Endothelial cell of umbilical vein (primary cell): ENCODE measurements around the gene NEDD4L. TPM values are rescaled to one million over a fixed set of nuclear protein-coding genes. Genes with fewer than 3 reads are reported as not detected.

ENCODE experiments used
- Bru-seq: library from RNA; stranded (reverse); fragments of 400-500 nt; gene quantifications from one replicate; lab custom pipeline; 2021; lab: Mats Ljungman, UMichigan
- BruChase-seq, 2 experiments: library from RNA; stranded (reverse); fragments of 400-500 nt; gene quantifications; one replicate each; lab custom pipeline; 2021; lab: Mats Ljungman, UMichigan
- BruUV-seq: library from RNA; stranded (reverse); fragments of 400-500 nt; replicated peaks from 2 replicates; lab custom pipeline; 2021; lab: Mats Ljungman, UMichigan
- CTCF ChIA-PET: fragments of 300-600, 350-600 bp; sonication (Branson Sonifier 250); formaldehyde crosslinking; loops from one replicate; lab custom pipeline; 2021; ENCODE audit warnings: antibody characterized with exemption, inconsistent platforms; lab: Charles Lee
- POLR2A ChIA-PET: fragments of 300-600, 350-600 bp; sonication (Branson Sonifier 250); formaldehyde crosslinking; loops from one replicate; lab custom pipeline; 2021; ENCODE audit warnings: antibody characterized with exemption, inconsistent platforms; lab: Charles Lee
- DNase-seq: peaks from one replicate; pipeline ENCODE4 v3.0.0-alpha.2; 2011; ENCODE audit warnings: low read depth, low spot score
- FAIRE-seq: peaks from 2 replicates; lab custom pipeline; 2011; peaks lifted over from hg19 to GRCh38; lab: Jason Lieb, UNC
- H2AFZ ChIP-seq: 2 replicates; pipeline ENCODE4 v1.6.0; 2012; ENCODE audit warnings: low read depth, low read length, control low read depth, inconsistent platforms
- H3K27ac ChIP-seq: 2 replicates; pipeline ENCODE4 v1.5.1; 2011; ENCODE audit warnings: low read depth, mild to moderate bottlenecking, control low read depth, low read length, moderate library complexity; ENCODE audit not compliant: insufficient read depth
- H3K27me3 ChIP-seq, 2 experiments: 2 replicates each; pipeline versions ENCODE4 v1.6.0 to v1.6.1; 2011; ENCODE audit warnings: low read length in 2 of 2, mixed read lengths in 1 of 2; ENCODE audit not compliant: control insufficient read depth in 2 of 2, insufficient read depth in 2 of 2
- H3K36me3 ChIP-seq, 2 experiments: 2 replicates in 1 of 2; 3 replicates in 1 of 2; pipeline ENCODE4 v1.5.1; 2011; ENCODE audit warnings: low read length in 2 of 2, mild to moderate bottlenecking in 1 of 2, moderate library complexity in 1 of 2; ENCODE audit not compliant: control insufficient read depth in 2 of 2, insufficient read depth in 2 of 2; ENCODE audit errors: extremely low read depth in 1 of 2
- H3K4me1 ChIP-seq: 3 replicates; pipeline ENCODE4 v1.5.1; 2011; ENCODE audit warnings: mild to moderate bottlenecking, low read length; ENCODE audit not compliant: control insufficient read depth, insufficient read depth; ENCODE audit errors: extremely low read depth
- H3K4me2 ChIP-seq: 2 replicates; pipeline ENCODE4 v1.6.1; 2011; ENCODE audit warnings: low read length, control low read depth, mixed read lengths; ENCODE audit not compliant: insufficient read depth
- H3K4me3 ChIP-seq, 3 experiments: fragments of 200-600 bp in 1 of 3; sonication (generic), shearing (Covaris generic) in 1 of 3; replicated peaks in 1 of 3; 2 replicates each; pipeline ENCODE4 v1.5.1; 2011 to 2016; ENCODE audit warnings: control low read depth in 3 of 3, low read length in 3 of 3, mild to moderate bottlenecking in 2 of 3, inconsistent platforms in 1 of 3, low read depth in 1 of 3, moderate library complexity in 1 of 3; ENCODE audit not compliant: insufficient read depth in 1 of 3
- H3K79me2 ChIP-seq: 2 replicates; pipeline ENCODE4 v1.6.0; 2012; ENCODE audit warnings: low read length, inconsistent platforms; ENCODE audit not compliant: control insufficient read depth, insufficient read depth
- H3K9ac ChIP-seq: replicated peaks from 2 replicates; pipeline ENCODE3; 2011; ENCODE audit warnings: low read length, control low read depth; ENCODE audit not compliant: insufficient read depth; ENCODE audit errors: extremely low read depth
- H3K9me1 ChIP-seq: replicated peaks from 3 replicates; pipeline ENCODE4 v1.6.0; 2011; ENCODE audit warnings: mild to moderate bottlenecking, low read length; ENCODE audit not compliant: control insufficient read depth, insufficient read depth; ENCODE audit errors: extremely low read depth
- H3K9me3 ChIP-seq: replicated peaks from 2 replicates; pipeline ENCODE4 v1.5.1; 2012; ENCODE audit warnings: low read length, inconsistent platforms; ENCODE audit not compliant: control insufficient read depth, insufficient read depth
- H4K20me1 ChIP-seq: replicated peaks from 2 replicates; pipeline ENCODE3; 2011; ENCODE audit warnings: mild to moderate bottlenecking, low read length; ENCODE audit not compliant: control insufficient read depth, insufficient read depth; ENCODE audit errors: extremely low read depth
- CTCF ChIP-seq, 2 donors: IDR thresholded peaks; 1 replicate in 1 of 2; 2 replicates in 1 of 2; pipeline ENCODE4 v1.5.1; 2011; ENCODE audit warnings: low read length in 2 of 2, mild to moderate bottlenecking in 2 of 2, moderate library complexity in 2 of 2, control low read depth in 1 of 2, inconsistent platforms in 1 of 2, low read depth in 1 of 2; ENCODE audit not compliant: insufficient read depth in 1 of 2; ENCODE audit errors: extremely low read depth in 1 of 2
- MYC ChIP-seq: IDR thresholded peaks from one replicate; pipeline ENCODE4 v1.6.1; 2011; ENCODE audit warnings: mild to moderate bottlenecking, low read depth, low read length
- dilution Hi-C: fragments of 300-500 bp; cut with MboI; formaldehyde crosslinking; loops from one replicate; pipeline ENCODE4 v1.15.0; 2019; ENCODE audit warnings: low sequenced_read_pairs; ENCODE audit not compliant: extremely low pct_ligation_motif_present
- intact Hi-C: fragments of 100-400 bp; cut with micrococcal nuclease; formaldehyde crosslinking; loops from one replicate; pipeline ENCODE4 v1.10.0; 2022
- long read RNA-seq: library from polyadenylated mRNA; stranded (forward); transcript quantifications from one replicate; pipeline ENCODE4 v2.0.0, GENCODE V29; 2021
- polyA minus RNA-seq, 3 experiments: library from RNA; depleted of rRNA, polyadenylated mRNA; stranded (reverse); fragments of >200 nt; gene quantifications; 1 replicate in 1 of 3; 2 replicates in 2 of 3; pipeline ENCODE4 v1.2.3, GENCODE V29; 2011
- polyA plus RNA-seq, 4 experiments: library from polyadenylated mRNA; depleted of rRNA in 3 of 4; stranded (reverse) in 3 of 4; unstranded in 1 of 4; fragments of >200 nt; gene quantifications; 2 replicates each; pipeline versions ENCODE4 v1.2.1 to v1.2.3, GENCODE V29; 2011 to 2012; ENCODE audit warnings: missing spikeins in 1 of 4
- total RNA-seq: library from RNA; stranded (reverse); gene quantifications from 2 replicates; pipeline ENCODE4 v1.2.3, GENCODE V29; 2021

The NEDD4L gene
- total RNA-seq (78.9 and 95.9 TPM in 2 replicates), polyA plus RNA-seq (20.5 and 23.1 TPM in 2 replicates), polyA minus RNA-seq (33.1 and 60.1 TPM in 2 replicates), Bru-seq, nascent RNA (percentile 78 among the genes with signal in this experiment), BruChase-seq, experiment 1, labeled RNA remaining after a 6-hour chase (percentile 59 among the genes with signal in this experiment), BruChase-seq, experiment 2, labeled RNA remaining after a 2-hour chase (percentile 62 among the genes with signal in this experiment)
- 15.4 and 16.9 TPM in 2 replicates for polyA plus RNA-seq (2011; cell fraction: cytosol; rRNA removed)
- 52.5 and 61.9 TPM in 2 replicates for polyA plus RNA-seq (2011; cell fraction: nucleus; rRNA removed)
- 15.8 and 19.7 TPM in 2 replicates for polyA plus RNA-seq (2012)
- 16.7 TPM for polyA minus RNA-seq (2011; cell fraction: cytosol; rRNA and poly(A)+ RNA removed)
- polyA minus RNA-seq (2011; cell fraction: nucleus; rRNA and poly(A)+ RNA removed): 74.9 and 85.4 TPM in 2 replicates
- long read RNA-seq, full-length matches to known transcripts: 10 of 59 reads
- long read RNA-seq, partial matches to known transcripts: 14 of 59 reads
- long read RNA-seq, other reads (novel, unspliced or antisense): 35 of 59 reads

DNA sequence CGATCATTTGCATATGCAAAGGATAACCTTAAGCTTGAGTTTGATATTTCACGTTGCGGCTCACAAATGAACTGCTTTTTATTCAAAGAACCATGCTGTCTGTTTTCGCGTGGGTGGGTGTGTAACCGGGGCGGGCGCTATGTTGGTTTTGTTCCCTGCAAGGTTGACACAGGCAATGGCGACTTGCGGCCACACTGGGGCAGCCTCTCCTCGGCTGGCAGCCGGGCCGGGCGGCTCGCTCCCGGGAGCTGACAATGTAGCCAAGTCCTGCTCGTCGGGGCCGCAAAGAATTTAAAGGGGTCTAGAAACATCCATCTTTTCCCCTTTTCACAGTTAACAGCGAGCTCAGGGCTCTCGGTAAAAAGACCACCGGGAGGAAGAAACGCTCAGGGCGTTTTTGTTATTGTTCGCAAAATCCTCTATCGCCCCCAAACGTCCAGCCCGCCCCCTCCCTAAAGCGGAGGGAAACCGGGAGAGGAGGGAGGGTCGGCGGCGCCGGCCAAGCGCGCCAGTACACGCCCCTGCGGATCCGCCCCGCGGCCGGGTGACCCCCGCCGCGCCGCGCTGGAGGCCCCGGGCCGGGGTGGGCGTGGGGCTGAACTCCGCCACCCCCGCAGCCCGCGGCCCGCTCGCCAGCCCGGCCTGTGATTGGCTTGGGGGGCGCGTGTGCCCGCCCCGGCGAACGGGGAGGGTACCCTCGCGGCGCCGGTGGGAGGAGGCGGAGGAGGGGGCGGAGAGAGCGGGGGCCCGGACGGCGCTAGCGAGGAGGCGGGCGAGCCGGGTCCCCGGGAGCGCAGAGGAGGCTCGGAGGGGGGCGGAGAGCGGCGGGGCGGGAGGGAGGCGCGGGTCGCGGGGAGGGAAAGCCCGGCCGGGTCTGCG lies at the start of gene NEDD4L:
TSS of gene NEDD4L (plus strand) at position 736 of the 879 bp plus-strand sequence. CDS start 435 bp downstream, outside the sequence.
- Histone ChIP-seq H3K27ac (peak within 1 kb of the TSS; percentile 72), H3K36me3 (no peaks in the 10 kb centered on the region), H4K20me1 (no peaks in the 10 kb centered on the region), H3K4me2 (peak within 1 kb of the TSS; percentile 99), H3K4me3 (peak within 1 kb of the TSS; percentile 75 to 93 (median 77)), H3K27me3 (no peaks in the 10 kb centered on the region), H3K79me2 (no peaks in the 10 kb centered on the region), H3K9me1 (no peaks in the 10 kb centered on the region), H3K9me3 (no peaks in the 10 kb centered on the region), H3K4me1 (peaks cover 16% of the 10 kb centered on the region), H3K9ac (peak within 1 kb of the TSS; percentile 90), H2AFZ (peak within 1 kb of the TSS; percentile 99)
- peak; percentile 87 for DNase-seq
- peak; percentile 77 for FAIRE-seq
- intact Hi-C loops: loop anchor here (1.0 to 10.0 kb wide), 9 partner anchors 79 to 629 kb away; partner anchors contain the start of gene MALT1
- TF ChIP-seq CTCF (IDR thresholded peaks at IDR 0.05; ENCODE audit: extremely low read depth in 1 of 2, insufficient read depth in 1 of 2, low read depth in 1 of 2, low read length in 2 of 2) (peak; percentile 79 to 91), MYC (no peak)
- POLR2A ChIA-PET: interaction anchor here (0.5 to 0.6 kb wide), 2 partner anchors 156 to 376 kb away, joined by 3 read pairs; no protein-coding TSS in a partner anchor
- CTCF ChIA-PET: interaction anchor here (0.6 to 4.1 kb wide), 39 partner anchors 8 to 720 kb away, joined by 3 to 132 read pairs (median 4); partner anchors contain the start of gene NARS1
- dilution Hi-C loops: no loop called here
- BruUV-seq: no TSS peak
